ENCODE measurements around the gene MUC15.

GRCh38 chr11:26613759-26614158 lies 41.7 kb upstream of the MUC15 start:
- no peak for TF ChIP-seq POLR2AphosphoS5 (IDR thresholded peaks at IDR 0.05; ENCODE audit: borderline replicate concordance, low read depth, low read length)
- TF ChIP-seq EZH2 (IDR thresholded peaks at IDR 0.05), result no peak
- no peak for TF ChIP-seq FOXP2 (optimal IDR thresholded peaks at IDR 0.05; ENCODE audit: control extremely low read depth, extremely low read length, insufficient read depth)

Data from SK-N-MC (cell line).